PC-3 (cell line): ENCODE measurements around the gene CCSER1. TPM values are rescaled to one million over a fixed set of nuclear protein-coding genes. Genes with fewer than 3 reads are reported as not detected.

Source experiments
- ATAC-seq: fragments of 200-7000 bp; cut with Tn5 transposase; 2 replicates; pipeline ENCODE4 v1.9.1; 2020; ENCODE audit warnings: mild to moderate bottlenecking, moderate library complexity
- BruUV-seq: library from RNA; stranded (reverse); fragments of 400-500 nt; replicated peaks from 2 replicates; lab custom pipeline; 2021; lab: Mats Ljungman, UMichigan
- CTCF ChIA-PET: fragments of 300-600 bp; sonication (Branson Sonifier 250); formaldehyde crosslinking; loops from one replicate; lab custom pipeline; 2022; ENCODE audit warnings: antibody characterized with exemption; lab: Charles Lee
- POLR2A ChIA-PET: fragments of 300-600 bp; sonication (Branson Sonifier 250); formaldehyde crosslinking; loops from one replicate; lab custom pipeline; 2022; ENCODE audit warnings: antibody characterized with exemption; ENCODE audit not compliant: unreplicated experiment; lab: Charles Lee
- DNase-seq: peaks from one replicate; pipeline ENCODE4 v3.0.0-alpha.2; 2015
- H2AFZ ChIP-seq: fragments of 300-600 bp; sonication (generic); 2 replicates; pipeline ENCODE4 v1.6.0; 2016; ENCODE audit warnings: antibody characterized with exemption, low read length
- H3F3A ChIP-seq: fragments of 300-600 bp; sonication (generic); one replicate; pipeline ENCODE4 v1.6.0; 2017; ENCODE audit warnings: antibody characterized with exemption, low read length, control low read depth, mild to moderate bottlenecking; ENCODE audit not compliant: unreplicated experiment
- H3K27ac ChIP-seq: fragments of 300-600 bp; sonication (generic); 2 replicates; pipeline ENCODE4 v1.5.1; 2016; ENCODE audit warnings: mild to moderate bottlenecking, low read length
- H3K27me3 ChIP-seq: fragments of 300-600 bp; sonication (generic); 2 replicates; pipeline ENCODE4 v1.6.1; 2016; ENCODE audit warnings: low read length, mixed read lengths
- H3K36me3 ChIP-seq: fragments of 300-600 bp; sonication (generic); 2 replicates; pipeline ENCODE4 v1.6.1; 2016; ENCODE audit warnings: low read depth, mixed run types, low read length, mixed read lengths
- H3K4me1 ChIP-seq: fragments of 300-600 bp; sonication (generic); 2 replicates; pipeline ENCODE4 v1.5.1; 2016; ENCODE audit warnings: low read length; ENCODE audit not compliant: insufficient read depth
- H3K4me2 ChIP-seq: fragments of 300-600 bp; sonication (generic); 2 replicates; pipeline ENCODE4 v1.6.0; 2016; ENCODE audit warnings: low read length
- H3K4me3 ChIP-seq: fragments of 300-600 bp; sonication (generic); 2 replicates; pipeline ENCODE4 v1.5.1; 2016; ENCODE audit warnings: mild to moderate bottlenecking, low read length, mixed read lengths
- H3K79me2 ChIP-seq: fragments of 300-600 bp; sonication (generic); 2 replicates; pipeline ENCODE4 v1.6.1; 2017; ENCODE audit warnings: low read length, mixed read lengths
- H3K9ac ChIP-seq: fragments of 300-600 bp; sonication (generic); 2 replicates; pipeline ENCODE4 v1.6.0; 2016; ENCODE audit warnings: mild to moderate bottlenecking, low read length
- H3K9me2 ChIP-seq: fragments of 300-600 bp; sonication (generic); replicated peaks from 2 replicates; pipeline ENCODE4 v1.6.1; 2016; ENCODE audit warnings: mixed run types, low read length, mixed read lengths
- H3K9me3 ChIP-seq: fragments of 300-600 bp; sonication (generic); 2 replicates; pipeline ENCODE4 v1.6.1; 2016; ENCODE audit warnings: low read length, mixed read lengths
- H4K20me1 ChIP-seq: fragments of 300-600 bp; sonication (generic); 2 replicates; pipeline ENCODE4 v1.6.1; 2016; ENCODE audit warnings: low read length, mixed read lengths
- CTCF ChIP-seq: fragments of 300-600 bp; sonication (generic); conservative IDR thresholded peaks from 2 replicates; pipeline ENCODE4 v1.5.1; 2017; ENCODE audit warnings: antibody characterized with exemption, low read depth, mild to moderate bottlenecking, low read length
- EZH2 ChIP-seq: fragments of 300-600 bp; sonication (generic); IDR thresholded peaks from one replicate; pipeline ENCODE4 v1.6.1; 2017; ENCODE audit warnings: antibody characterized with exemption, mild to moderate bottlenecking, low read length; ENCODE audit not compliant: unreplicated experiment
- EZH2phosphoT487 ChIP-seq: fragments of 300-600 bp; sonication (generic); IDR thresholded peaks from 2 replicates; pipeline ENCODE4 v1.6.1; 2018; ENCODE audit warnings: mild to moderate bottlenecking, antibody characterized with exemption, low read length, borderline replicate concordance
- intact Hi-C: fragments of 100-400 bp; cut with micrococcal nuclease; formaldehyde crosslinking; loops from 2 replicates; pipeline ENCODE4 v1.9.0; 2023
- total RNA-seq: library from RNA; depleted of rRNA; stranded (reverse); fragments of >200 nt; gene quantifications from 2 replicates; pipeline ENCODE4 v1.2.3, GENCODE V29; 2014

CCSER1 gene
- total RNA-seq, 1 experiment from 2014 or later, result 6.0 TPM

- ATAC-seq (no peak), DNase-seq (no peak)
- no peaks in the 10 kb centered on the region for H3K4me1 ChIP-seq
- ChIA-PET POLR2A (no interaction called here), CTCF (no interaction called here)
- H3K36me3 ChIP-seq, result no peaks in the 10 kb centered on the region
- no peaks in the 10 kb centered on the region for H4K20me1 ChIP-seq
- H3K9ac ChIP-seq, result no peak overlapping the region
- H2AFZ ChIP-seq, result no peak overlapping the region
- no peaks in the 10 kb centered on the region for H3K79me2 ChIP-seq
- BruUV-seq, result no TSS peak
- H3K4me2 ChIP-seq, result no peak overlapping the region
- no peak for TF ChIP-seq EZH2phosphoT487
- no peak for TF ChIP-seq EZH2
- TF ChIP-seq CTCF, result no peak
- no peaks in the 10 kb centered on the region for H3K27me3 ChIP-seq
- H3K9me3 ChIP-seq, result no peaks in the 10 kb centered on the region
- intact Hi-C loops, result no loop called here
- no peaks in the 10 kb centered on the region for H3K9me2 ChIP-seq
- no peak overlapping the region for H3K4me3 ChIP-seq
- no peaks in the 10 kb centered on the region for H3F3A ChIP-seq
- H3K27ac ChIP-seq, result no peak overlapping the region
These were observed 1141.7 kb downstream of the CCSER1 start for GRCh38 chr4:91268913-91269312.

- Histone ChIP-seq H3K79me2 (no peaks in the 10 kb centered on the region), H3K4me2 (no peak overlapping the region), H3K9me2 (no peaks in the 10 kb centered on the region), H2AFZ (no peak overlapping the region), H3F3A (no peaks in the 10 kb centered on the region), H3K9ac (no peak overlapping the region), H3K4me3 (no peak overlapping the region), H3K36me3 (no peaks in the 10 kb centered on the region), H4K20me1 (no peaks in the 10 kb centered on the region), H3K9me3 (no peaks in the 10 kb centered on the region), H3K27ac (no peak overlapping the region), H3K27me3 (no peaks in the 10 kb centered on the region), H3K4me1 (no peaks in the 10 kb centered on the region)
- ATAC-seq (no peak), DNase-seq (no peak)
- TF ChIP-seq EZH2phosphoT487 (no peak), EZH2 (no peak), CTCF (no peak)
- intact Hi-C loops, result no loop called here
- BruUV-seq, result no TSS peak
- ChIA-PET CTCF (no interaction called here), POLR2A (no interaction called here)
These were observed 1152.7 kb downstream of the CCSER1 start for GRCh38 chr4:91279899-91280298.

GRCh38 chr4:91280551-91281290, 1153.5 kb downstream of the CCSER1 start:
- no peaks in the 10 kb centered on the region for H3F3A ChIP-seq
- no peak overlapping the region for H3K9ac ChIP-seq
- H3K4me1 ChIP-seq, result no peaks in the 10 kb centered on the region
- H2AFZ ChIP-seq, result no peak overlapping the region
- H3K4me3 ChIP-seq, result no peak overlapping the region
- TF ChIP-seq EZH2, result no peak
- H3K9me2 ChIP-seq, result no peaks in the 10 kb centered on the region
- H3K27me3 ChIP-seq, result no peaks in the 10 kb centered on the region
- no peaks in the 10 kb centered on the region for H3K36me3 ChIP-seq
- no TSS peak for BruUV-seq
- no peak overlapping the region for H3K4me2 ChIP-seq
- intact Hi-C loops, result no loop called here
- no peak for ATAC-seq
- no peaks in the 10 kb centered on the region for H3K9me3 ChIP-seq
- H4K20me1 ChIP-seq, result no peaks in the 10 kb centered on the region
- no peaks in the 10 kb centered on the region for H3K79me2 ChIP-seq
- no peak overlapping the region for H3K27ac ChIP-seq
- ChIA-PET POLR2A (no interaction called here), CTCF (no interaction called here)
- no peak for DNase-seq
